Liver (tissue), 9 donors: ENCODE data around the gene PPDPF. TPM values are rescaled to one million over a fixed set of nuclear protein-coding genes. Genes with fewer than 3 reads are reported as not detected.

ENCODE experiments used
- DNase-seq: peaks from one replicate; pipeline ENCODE4 v3.0.0-alpha.2; 2017; ENCODE audit warnings: low spot score
- H3K27ac ChIP-seq, 2 donors: one replicate each; pipeline ENCODE4 v1.7.0; 2013; ENCODE audit warnings: inconsistent platforms in 2 of 2, low read length in 2 of 2, control low read depth in 1 of 2, low read depth in 1 of 2, mild to moderate bottlenecking in 1 of 2
- H3K27me3 ChIP-seq, 4 donors: one replicate each; pipeline versions ENCODE4 v1.6.1 to v1.7.0; 2013; ENCODE audit warnings: low read length in 3 of 4, inconsistent platforms in 1 of 4, mild to moderate bottlenecking in 1 of 4, moderate library complexity in 1 of 4; ENCODE audit not compliant: control insufficient read depth in 4 of 4, insufficient read depth in 4 of 4
- H3K36me3 ChIP-seq, 4 donors: one replicate each; pipeline versions ENCODE4 v1.6.1 to v1.7.0; 2013; ENCODE audit warnings: low read length in 3 of 4, mild to moderate bottlenecking in 3 of 4, low read depth in 1 of 4, moderate library complexity in 1 of 4; ENCODE audit not compliant: control insufficient read depth in 4 of 4, insufficient read depth in 3 of 4
- H3K4me1 ChIP-seq, 4 donors: one replicate each; pipeline versions ENCODE4 v1.6.1 to v1.7.0; 2013; ENCODE audit warnings: low read length in 3 of 4, mild to moderate bottlenecking in 3 of 4, moderate library complexity in 1 of 4; ENCODE audit not compliant: control insufficient read depth in 4 of 4, insufficient read depth in 4 of 4
- H3K4me3 ChIP-seq, 3 donors: one replicate each; pipeline versions ENCODE4 v1.6.1 to v1.7.0; 2013; ENCODE audit warnings: low read length in 3 of 3, control low read depth in 1 of 3, low read depth in 1 of 3, mild to moderate bottlenecking in 1 of 3
- H3K9ac ChIP-seq, 2 donors: one replicate each; pipeline ENCODE4 v1.7.0; 2013; ENCODE audit warnings: low read length in 2 of 2, mild to moderate bottlenecking in 2 of 2, moderate library complexity in 2 of 2, control low read depth in 1 of 2, low read depth in 1 of 2
- H3K9me3 ChIP-seq, 4 donors: one replicate each; pipeline versions ENCODE4 v1.6.1 to v1.7.0; 2013; ENCODE audit warnings: low read length in 3 of 4; ENCODE audit not compliant: control insufficient read depth in 4 of 4
- EGR1 ChIP-seq, 2 donors: IDR thresholded peaks; 2 replicates each; pipeline ENCODE4 v1.6.1; 2016 to 2018; ENCODE audit warnings: antibody characterized with exemption in 2 of 2, low read depth in 2 of 2
- FOXA1 ChIP-seq: IDR thresholded peaks from 2 replicates; pipeline ENCODE4 v1.6.1; 2016; ENCODE audit warnings: antibody characterized with exemption
- FOXA2 ChIP-seq: IDR thresholded peaks from 2 replicates; pipeline ENCODE4 v1.6.1; 2016; ENCODE audit warnings: antibody characterized with exemption
- GABPA ChIP-seq, 2 donors: IDR thresholded peaks in 1 of 2; conservative IDR thresholded peaks in 1 of 2; 2 replicates each; pipeline ENCODE4 v1.6.1; 2016; ENCODE audit warnings: antibody characterized with exemption in 2 of 2, mild to moderate bottlenecking in 1 of 2, moderate library complexity in 1 of 2
- HNF4A ChIP-seq, 2 donors: conservative IDR thresholded peaks; 2 replicates each; pipeline ENCODE4 v1.6.1; 2016; ENCODE audit warnings: antibody characterized with exemption in 2 of 2, mild to moderate bottlenecking in 2 of 2
- HNF4G ChIP-seq: IDR thresholded peaks from 2 replicates; pipeline ENCODE4 v1.6.1; 2016; ENCODE audit warnings: antibody characterized with exemption
- JUND ChIP-seq, 2 donors: IDR thresholded peaks; 2 replicates each; pipeline ENCODE4 v1.6.1; 2016; ENCODE audit warnings: antibody characterized with exemption in 2 of 2
- NR2F2 ChIP-seq: IDR thresholded peaks from 2 replicates; pipeline ENCODE4 v1.6.1; 2016; ENCODE audit warnings: antibody characterized with exemption
- RAD21 ChIP-seq, 2 donors: IDR thresholded peaks; 2 replicates each; pipeline ENCODE4 v1.6.1; 2016; ENCODE audit warnings: antibody characterized with exemption in 2 of 2, mild to moderate bottlenecking in 2 of 2
- RXRA ChIP-seq, 2 donors: IDR thresholded peaks; 2 replicates each; pipeline ENCODE4 v1.6.1; 2017 to 2018; ENCODE audit warnings: antibody characterized with exemption in 2 of 2, mild to moderate bottlenecking in 1 of 2
- SP1 ChIP-seq: IDR thresholded peaks from 2 replicates; pipeline ENCODE4 v1.6.1; 2018; ENCODE audit warnings: antibody characterized with exemption, mild to moderate bottlenecking
- TAF1 ChIP-seq: conservative IDR thresholded peaks from 2 replicates; pipeline ENCODE4 v1.6.1; 2016; ENCODE audit warnings: antibody characterized with exemption, mild to moderate bottlenecking
- YY1 ChIP-seq: IDR thresholded peaks from 2 replicates; pipeline ENCODE4 v1.6.1; 2016; ENCODE audit warnings: antibody characterized with exemption, mild to moderate bottlenecking
- WGBS: extraction: QIAGEN DNeasy Blood & Tissue Kit; methylation state at CpG from one replicate; pipeline ENCODE4 v1.1.7; 2013; 5-methylcytosine and 5-hydroxymethylcytosine counted together
- polyA plus RNA-seq, 2 donors: library from polyadenylated mRNA; stranded (reverse) in 1 of 2; unstranded in 1 of 2; fragments of 200-250 nt in 1 of 2; fragments of >200 nt in 1 of 2; fragmentation: Nextera tagmentation in 1 of 2; extraction: Ambion mirVana in 1 of 2; gene quantifications; one replicate each; pipeline versions ENCODE4 v1.2.1 to v1.2.3, GENCODE V29; 2013 to 2015
- total RNA-seq, 2 donors: library from RNA; depleted of rRNA; stranded (reverse); fragments of >200 nt; gene quantifications; one replicate each; pipeline ENCODE4 v1.2.3, GENCODE V29; 2014
- TF ChIP-seq, protein P1 (sequence below): fragments of 150-350 bp; IDR thresholded peaks from 2 replicates; pipeline ENCODE4 v1.5.1; 2017; ENCODE audit warnings: improper control_type of control experiment, low read depth, low read length; ENCODE audit not compliant: missing input control
- TF ChIP-seq, protein P2 (sequence below): IDR thresholded peaks from 2 replicates; pipeline ENCODE4 v1.6.1; 2016; ENCODE audit warnings: antibody characterized with exemption, mild to moderate bottlenecking
- TF ChIP-seq, protein P3 (sequence below): IDR thresholded peaks from 2 replicates; pipeline ENCODE4 v1.6.1; 2016; ENCODE audit warnings: antibody characterized with exemption
- TF ChIP-seq, protein P4 (sequence below): IDR thresholded peaks from 2 replicates; pipeline ENCODE4 v1.6.1; 2016; ENCODE audit warnings: antibody characterized with exemption
- TF ChIP-seq, protein P5 (sequence below): IDR thresholded peaks from 2 replicates; pipeline ENCODE4 v1.6.1; 2016; ENCODE audit warnings: antibody characterized with exemption
- donor health status: healthy.
- donor health status: healthy.
- donor health status: healthy.
- donor health status: healthy.
- donor health status: healthy.

The PPDPF gene
- total and polyA plus RNA-seq, 4 donors = 8.3 to 196 (median 25.3) TPM

DNA sequence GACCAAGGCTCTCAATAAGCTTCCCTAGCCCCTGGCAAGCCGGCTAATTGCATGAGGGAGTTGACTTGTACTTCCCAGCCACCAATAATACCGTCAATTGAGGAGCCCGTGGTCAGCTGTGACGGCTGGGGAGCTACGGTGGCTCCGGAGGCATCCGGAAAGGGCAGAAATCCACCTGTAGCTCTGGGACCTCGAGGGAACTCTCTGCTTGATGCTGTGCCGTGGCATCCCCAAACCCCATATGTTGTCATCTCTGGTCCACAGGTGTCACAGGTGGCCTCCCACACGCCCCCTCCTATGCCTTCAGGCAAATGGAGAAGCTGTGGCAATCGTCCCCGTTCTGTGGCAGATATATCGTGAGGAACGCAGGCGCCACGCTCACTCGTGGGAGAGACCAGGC lies 42.6 kb upstream of the PPDPF start:
- Histone ChIP-seq H3K27ac (no peak overlapping the region), H3K9me3 (no peaks in the 10 kb centered on the region), H3K4me1 (peaks cover 0 to 3% (median under 1%) of the 10 kb centered on the region in 4 donors), H3K9ac (no peak overlapping the region), H3K36me3 (no peaks in the 10 kb centered on the region), H3K4me3 (no peak overlapping the region), H3K27me3 (peaks cover 0 to 26% (median 9%) of the 10 kb centered on the region in 4 donors)
- 70% methylated on average over 17 of the region's 17 CpGs for WGBS
- TF ChIP-seq GABPA (IDR thresholded peaks at IDR 0.05 in 1 of 2, conservative IDR thresholded peaks at IDR 0.05 in 1 of 2) (no peak), HNF4G (no peak), NR2F2 (no peak), EGR1 (IDR thresholded peaks at IDR 0.05; ENCODE audit: low read depth in 2 of 2) (no peak), FOXA2 (no peak), JUND (IDR thresholded peaks at IDR 0.05) (no peak), TAF1 (no peak), FOXA1 (no peak), YY1 (no peak), HNF4A (conservative IDR thresholded peaks at IDR 0.05) (no peak), SP1 (no peak), RXRA (IDR thresholded peaks at IDR 0.05) (no peak), RAD21 (IDR thresholded peaks at IDR 0.05) (no peak)
- TF ChIP-seq, protein P1, sequence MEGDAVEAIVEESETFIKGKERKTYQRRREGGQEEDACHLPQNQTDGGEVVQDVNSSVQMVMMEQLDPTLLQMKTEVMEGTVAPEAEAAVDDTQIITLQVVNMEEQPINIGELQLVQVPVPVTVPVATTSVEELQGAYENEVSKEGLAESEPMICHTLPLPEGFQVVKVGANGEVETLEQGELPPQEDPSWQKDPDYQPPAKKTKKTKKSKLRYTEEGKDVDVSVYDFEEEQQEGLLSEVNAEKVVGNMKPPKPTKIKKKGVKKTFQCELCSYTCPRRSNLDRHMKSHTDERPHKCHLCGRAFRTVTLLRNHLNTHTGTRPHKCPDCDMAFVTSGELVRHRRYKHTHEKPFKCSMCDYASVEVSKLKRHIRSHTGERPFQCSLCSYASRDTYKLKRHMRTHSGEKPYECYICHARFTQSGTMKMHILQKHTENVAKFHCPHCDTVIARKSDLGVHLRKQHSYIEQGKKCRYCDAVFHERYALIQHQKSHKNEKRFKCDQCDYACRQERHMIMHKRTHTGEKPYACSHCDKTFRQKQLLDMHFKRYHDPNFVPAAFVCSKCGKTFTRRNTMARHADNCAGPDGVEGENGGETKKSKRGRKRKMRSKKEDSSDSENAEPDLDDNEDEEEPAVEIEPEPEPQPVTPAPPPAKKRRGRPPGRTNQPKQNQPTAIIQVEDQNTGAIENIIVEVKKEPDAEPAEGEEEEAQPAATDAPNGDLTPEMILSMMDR = no peak
- TF ChIP-seq, protein P2, sequence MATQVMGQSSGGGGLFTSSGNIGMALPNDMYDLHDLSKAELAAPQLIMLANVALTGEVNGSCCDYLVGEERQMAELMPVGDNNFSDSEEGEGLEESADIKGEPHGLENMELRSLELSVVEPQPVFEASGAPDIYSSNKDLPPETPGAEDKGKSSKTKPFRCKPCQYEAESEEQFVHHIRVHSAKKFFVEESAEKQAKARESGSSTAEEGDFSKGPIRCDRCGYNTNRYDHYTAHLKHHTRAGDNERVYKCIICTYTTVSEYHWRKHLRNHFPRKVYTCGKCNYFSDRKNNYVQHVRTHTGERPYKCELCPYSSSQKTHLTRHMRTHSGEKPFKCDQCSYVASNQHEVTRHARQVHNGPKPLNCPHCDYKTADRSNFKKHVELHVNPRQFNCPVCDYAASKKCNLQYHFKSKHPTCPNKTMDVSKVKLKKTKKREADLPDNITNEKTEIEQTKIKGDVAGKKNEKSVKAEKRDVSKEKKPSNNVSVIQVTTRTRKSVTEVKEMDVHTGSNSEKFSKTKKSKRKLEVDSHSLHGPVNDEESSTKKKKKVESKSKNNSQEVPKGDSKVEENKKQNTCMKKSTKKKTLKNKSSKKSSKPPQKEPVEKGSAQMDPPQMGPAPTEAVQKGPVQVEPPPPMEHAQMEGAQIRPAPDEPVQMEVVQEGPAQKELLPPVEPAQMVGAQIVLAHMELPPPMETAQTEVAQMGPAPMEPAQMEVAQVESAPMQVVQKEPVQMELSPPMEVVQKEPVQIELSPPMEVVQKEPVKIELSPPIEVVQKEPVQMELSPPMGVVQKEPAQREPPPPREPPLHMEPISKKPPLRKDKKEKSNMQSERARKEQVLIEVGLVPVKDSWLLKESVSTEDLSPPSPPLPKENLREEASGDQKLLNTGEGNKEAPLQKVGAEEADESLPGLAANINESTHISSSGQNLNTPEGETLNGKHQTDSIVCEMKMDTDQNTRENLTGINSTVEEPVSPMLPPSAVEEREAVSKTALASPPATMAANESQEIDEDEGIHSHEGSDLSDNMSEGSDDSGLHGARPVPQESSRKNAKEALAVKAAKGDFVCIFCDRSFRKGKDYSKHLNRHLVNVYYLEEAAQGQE = no peak
- TF ChIP-seq, protein P3, sequence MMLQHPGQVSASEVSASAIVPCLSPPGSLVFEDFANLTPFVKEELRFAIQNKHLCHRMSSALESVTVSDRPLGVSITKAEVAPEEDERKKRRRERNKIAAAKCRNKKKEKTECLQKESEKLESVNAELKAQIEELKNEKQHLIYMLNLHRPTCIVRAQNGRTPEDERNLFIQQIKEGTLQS = no peak
- TF ChIP-seq, protein P4, sequence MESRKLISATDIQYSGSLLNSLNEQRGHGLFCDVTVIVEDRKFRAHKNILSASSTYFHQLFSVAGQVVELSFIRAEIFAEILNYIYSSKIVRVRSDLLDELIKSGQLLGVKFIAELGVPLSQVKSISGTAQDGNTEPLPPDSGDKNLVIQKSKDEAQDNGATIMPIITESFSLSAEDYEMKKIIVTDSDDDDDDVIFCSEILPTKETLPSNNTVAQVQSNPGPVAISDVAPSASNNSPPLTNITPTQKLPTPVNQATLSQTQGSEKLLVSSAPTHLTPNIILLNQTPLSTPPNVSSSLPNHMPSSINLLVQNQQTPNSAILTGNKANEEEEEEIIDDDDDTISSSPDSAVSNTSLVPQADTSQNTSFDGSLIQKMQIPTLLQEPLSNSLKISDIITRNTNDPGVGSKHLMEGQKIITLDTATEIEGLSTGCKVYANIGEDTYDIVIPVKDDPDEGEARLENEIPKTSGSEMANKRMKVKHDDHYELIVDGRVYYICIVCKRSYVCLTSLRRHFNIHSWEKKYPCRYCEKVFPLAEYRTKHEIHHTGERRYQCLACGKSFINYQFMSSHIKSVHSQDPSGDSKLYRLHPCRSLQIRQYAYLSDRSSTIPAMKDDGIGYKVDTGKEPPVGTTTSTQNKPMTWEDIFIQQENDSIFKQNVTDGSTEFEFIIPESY = no peak
- TF ChIP-seq, protein P5, sequence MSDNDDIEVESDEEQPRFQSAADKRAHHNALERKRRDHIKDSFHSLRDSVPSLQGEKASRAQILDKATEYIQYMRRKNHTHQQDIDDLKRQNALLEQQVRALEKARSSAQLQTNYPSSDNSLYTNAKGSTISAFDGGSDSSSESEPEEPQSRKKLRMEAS = no peak
- no peak for DNase-seq
